HEK293 (cell line): ENCODE results near the gene NRF1.

ENCODE experiments used
- BCL11B ChIP-seq: fragments of 450-650 bp; formaldehyde crosslinking; IDR thresholded peaks from 2 replicates; pipeline ENCODE4 v1.5.1; 2016; ENCODE audit warnings: low read depth, missing biosample characterization, missing genetic modification characterization
- FEZF1 ChIP-seq: fragments of 450-650 bp; formaldehyde crosslinking; IDR thresholded peaks from 2 replicates; pipeline ENCODE4 v1.5.1; 2016; ENCODE audit warnings: missing biosample characterization, missing genetic modification characterization
- GLIS1 ChIP-seq: fragments of 450-650 bp; formaldehyde crosslinking; IDR thresholded peaks from 2 replicates; pipeline ENCODE4 v1.5.1; 2016; ENCODE audit warnings: missing biosample characterization, missing genetic modification characterization
- IKZF3 ChIP-seq: fragments of 450-650 bp; IDR thresholded peaks from 2 replicates; pipeline ENCODE4 v1.5.0; 2018; ENCODE audit warnings: missing biosample characterization, mild to moderate bottlenecking, missing genetic modification characterization, moderate library complexity
- PBX3 ChIP-seq: sonication (generic); formaldehyde crosslinking; IDR thresholded peaks from 2 replicates; pipeline ENCODE4 v1.8.1; 2022; ENCODE audit warnings: mild to moderate bottlenecking, moderate library complexity, missing genetic modification reagents
- PRDM6 ChIP-seq: fragments of 450-650 bp; formaldehyde crosslinking; IDR thresholded peaks from 2 replicates; pipeline ENCODE4 v1.5.1; 2017; ENCODE audit warnings: missing biosample characterization, missing genetic modification characterization
- YY1 ChIP-seq: fragments of 450-650 bp; formaldehyde crosslinking; IDR thresholded peaks from 2 replicates; pipeline ENCODE4 v1.5.1; 2018; ENCODE audit warnings: missing biosample characterization, missing genetic modification characterization
- ZBTB6 ChIP-seq: fragments of 450-650 bp; formaldehyde crosslinking; IDR thresholded peaks from 2 replicates; pipeline ENCODE4 v1.5.1; 2017; ENCODE audit warnings: missing biosample characterization, missing genetic modification characterization
- ZNF10 ChIP-seq: fragments of 450-650 bp; formaldehyde crosslinking; IDR thresholded peaks from 2 replicates; pipeline ENCODE4 v1.5.1; 2017; ENCODE audit warnings: missing biosample characterization, missing genetic modification characterization
- ZNF112 ChIP-seq: fragments of 450-650 bp; formaldehyde crosslinking; IDR thresholded peaks from 2 replicates; pipeline ENCODE4 v1.5.0; 2017; ENCODE audit warnings: missing biosample characterization, missing genetic modification characterization
- ZNF155 ChIP-seq: fragments of 450-650 bp; formaldehyde crosslinking; IDR thresholded peaks from 2 replicates; pipeline ENCODE4 v1.5.1; 2016; ENCODE audit warnings: missing biosample characterization, missing genetic modification characterization
- ZNF2 ChIP-seq: fragments of 450-650 bp; formaldehyde crosslinking; IDR thresholded peaks from 2 replicates; pipeline ENCODE4 v1.5.1; 2016; ENCODE audit warnings: missing biosample characterization, missing genetic modification characterization
- ZNF239 ChIP-seq: fragments of 450-650 bp; formaldehyde crosslinking; IDR thresholded peaks from 2 replicates; pipeline ENCODE4 v1.5.1; 2016; ENCODE audit warnings: missing biosample characterization, missing genetic modification characterization
- ZNF24 ChIP-seq: fragments of 450-650 bp; formaldehyde crosslinking; IDR thresholded peaks from 2 replicates; pipeline ENCODE4 v1.5.1; 2016; ENCODE audit warnings: missing biosample characterization, missing genetic modification characterization
- ZNF391 ChIP-seq: fragments of 450-650 bp; formaldehyde crosslinking; IDR thresholded peaks from 2 replicates; pipeline ENCODE4 v1.5.1; 2016; ENCODE audit warnings: low read depth, missing biosample characterization, missing genetic modification characterization, borderline replicate concordance
- ZNF529 ChIP-seq: fragments of 450-650 bp; formaldehyde crosslinking; IDR thresholded peaks from 2 replicates; pipeline ENCODE4 v1.5.1; 2017; ENCODE audit warnings: missing genetic modification characterization, missing biosample characterization; ENCODE audit not compliant: insufficient replicate concordance
- ZNF596 ChIP-seq: fragments of 450-650 bp; IDR thresholded peaks from 2 replicates; pipeline ENCODE4 v1.5.0; 2018; ENCODE audit warnings: missing biosample characterization, mild to moderate bottlenecking, missing genetic modification characterization, moderate library complexity
- ZNF610 ChIP-seq: fragments of 450-650 bp; formaldehyde crosslinking; IDR thresholded peaks from 2 replicates; pipeline ENCODE4 v1.5.1; 2016; ENCODE audit warnings: missing biosample characterization, missing genetic modification characterization, borderline replicate concordance
- ZNF621 ChIP-seq: fragments of 450-650 bp; formaldehyde crosslinking; IDR thresholded peaks from 2 replicates; pipeline ENCODE4 v1.5.1; 2017; ENCODE audit warnings: missing biosample characterization, missing genetic modification characterization
- ZNF639 ChIP-seq: fragments of 450-650 bp; formaldehyde crosslinking; IDR thresholded peaks from 2 replicates; pipeline ENCODE4 v1.5.1; 2016; ENCODE audit warnings: missing biosample characterization, missing genetic modification characterization
- ZNF776 ChIP-seq: fragments of 450-650 bp; formaldehyde crosslinking; IDR thresholded peaks from 2 replicates; pipeline ENCODE4 v1.5.0; 2017; ENCODE audit warnings: missing biosample characterization, missing genetic modification characterization, borderline replicate concordance
- ZNF777 ChIP-seq: fragments of 450-650 bp; formaldehyde crosslinking; IDR thresholded peaks from 2 replicates; pipeline ENCODE4 v1.5.1; 2017; ENCODE audit warnings: missing biosample characterization, missing genetic modification characterization, borderline replicate concordance
- ZNF837 ChIP-seq: fragments of 450-650 bp; formaldehyde crosslinking; IDR thresholded peaks from 2 replicates; pipeline ENCODE4 v1.5.1; 2016; ENCODE audit warnings: missing biosample characterization, missing genetic modification characterization
- ZNF843 ChIP-seq: fragments of 450-650 bp; formaldehyde crosslinking; IDR thresholded peaks from 2 replicates; pipeline ENCODE4 v1.5.1; 2016; ENCODE audit warnings: missing biosample characterization, missing genetic modification characterization
- ZSCAN30 ChIP-seq: fragments of 450-650 bp; IDR thresholded peaks from 2 replicates; pipeline ENCODE4 v1.5.1; 2018; ENCODE audit warnings: missing biosample characterization, mild to moderate bottlenecking, missing genetic modification characterization, moderate library complexity
- TF ChIP-seq, protein P1 (sequence below): fragments of 450-650 bp; formaldehyde crosslinking; IDR thresholded peaks from 2 replicates; pipeline ENCODE4 v1.5.1; 2016; ENCODE audit warnings: missing biosample characterization, missing genetic modification characterization
- TF ChIP-seq, protein P2 (sequence below): fragments of 450-650 bp; formaldehyde crosslinking; IDR thresholded peaks from 2 replicates; pipeline ENCODE4 v1.5.1; 2016; ENCODE audit warnings: missing biosample characterization, missing genetic modification characterization
- TF ChIP-seq, protein P3 (sequence below): fragments of 450-650 bp; formaldehyde crosslinking; IDR thresholded peaks from 2 replicates; pipeline ENCODE4 v1.5.1; 2016; ENCODE audit warnings: missing biosample characterization, missing genetic modification characterization

Gene NRF1

GRCh38 chr7:129780257-129780973, 168.9 kb downstream of the NRF1 start (continued):
- TF ChIP-seq IKZF3 (tag by site-specific recombination) (no peak), FEZF1 (tag by site-specific recombination) (no peak), ZNF621 (tag by site-specific recombination) (no peak), ZNF776 (tag by site-specific recombination) (no peak), ZNF837 (tag by site-specific recombination) (no peak; the same call in 1 of the 2 replicates), ZNF112 (tag by site-specific recombination) (no peak), ZNF777 (tag by site-specific recombination) (peak; percentile 86), ZNF843 (tag by site-specific recombination) (0 out of 2 replicates have a peak, but pooled peaks have one; percentile 40), ZBTB6 (tag by site-specific recombination) (peak; percentile 19; the same call in 1 of the 2 replicates), ZNF596 (tag by site-specific recombination) (no peak), ZNF529 (no peak), ZNF155 (tag by site-specific recombination) (no peak), ZNF2 (tag by site-specific recombination) (peak; percentile 70), PRDM6 (tag by site-specific recombination) (no peak), BCL11B (tag by site-specific recombination) (peak; percentile 82; the same call in 1 of the 2 replicates), ZSCAN30 (tag by site-specific recombination) (0 out of 2 replicates have a peak, but pooled peaks have one; percentile 66), ZNF239 (tag by site-specific recombination) (no peak), ZNF610 (tag by site-specific recombination) (no peak; the same call in 1 of the 2 replicates), ZNF639 (tag by site-specific recombination) (no peak), YY1 (no peak), PBX3 (0 out of 2 replicates have a peak, but pooled peaks have one; percentile 26), ZNF10 (tag by site-specific recombination) (no peak), ZNF391 (tag by site-specific recombination) (peak; percentile 67), ZNF24 (tag by site-specific recombination) (0 out of 2 replicates have a peak, but pooled peaks have one; percentile 66), GLIS1 (tag by site-specific recombination) (peak; percentile 59)
- TF ChIP-seq, protein P1, sequence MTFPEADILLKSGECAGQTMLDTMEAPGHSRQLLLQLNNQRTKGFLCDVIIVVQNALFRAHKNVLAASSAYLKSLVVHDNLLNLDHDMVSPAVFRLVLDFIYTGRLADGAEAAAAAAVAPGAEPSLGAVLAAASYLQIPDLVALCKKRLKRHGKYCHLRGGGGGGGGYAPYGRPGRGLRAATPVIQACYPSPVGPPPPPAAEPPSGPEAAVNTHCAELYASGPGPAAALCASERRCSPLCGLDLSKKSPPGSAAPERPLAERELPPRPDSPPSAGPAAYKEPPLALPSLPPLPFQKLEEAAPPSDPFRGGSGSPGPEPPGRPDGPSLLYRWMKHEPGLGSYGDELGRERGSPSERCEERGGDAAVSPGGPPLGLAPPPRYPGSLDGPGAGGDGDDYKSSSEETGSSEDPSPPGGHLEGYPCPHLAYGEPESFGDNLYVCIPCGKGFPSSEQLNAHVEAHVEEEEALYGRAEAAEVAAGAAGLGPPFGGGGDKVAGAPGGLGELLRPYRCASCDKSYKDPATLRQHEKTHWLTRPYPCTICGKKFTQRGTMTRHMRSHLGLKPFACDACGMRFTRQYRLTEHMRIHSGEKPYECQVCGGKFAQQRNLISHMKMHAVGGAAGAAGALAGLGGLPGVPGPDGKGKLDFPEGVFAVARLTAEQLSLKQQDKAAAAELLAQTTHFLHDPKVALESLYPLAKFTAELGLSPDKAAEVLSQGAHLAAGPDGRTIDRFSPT (tag by site-specific recombination) = peak; percentile 97
- TF ChIP-seq, protein P2, sequence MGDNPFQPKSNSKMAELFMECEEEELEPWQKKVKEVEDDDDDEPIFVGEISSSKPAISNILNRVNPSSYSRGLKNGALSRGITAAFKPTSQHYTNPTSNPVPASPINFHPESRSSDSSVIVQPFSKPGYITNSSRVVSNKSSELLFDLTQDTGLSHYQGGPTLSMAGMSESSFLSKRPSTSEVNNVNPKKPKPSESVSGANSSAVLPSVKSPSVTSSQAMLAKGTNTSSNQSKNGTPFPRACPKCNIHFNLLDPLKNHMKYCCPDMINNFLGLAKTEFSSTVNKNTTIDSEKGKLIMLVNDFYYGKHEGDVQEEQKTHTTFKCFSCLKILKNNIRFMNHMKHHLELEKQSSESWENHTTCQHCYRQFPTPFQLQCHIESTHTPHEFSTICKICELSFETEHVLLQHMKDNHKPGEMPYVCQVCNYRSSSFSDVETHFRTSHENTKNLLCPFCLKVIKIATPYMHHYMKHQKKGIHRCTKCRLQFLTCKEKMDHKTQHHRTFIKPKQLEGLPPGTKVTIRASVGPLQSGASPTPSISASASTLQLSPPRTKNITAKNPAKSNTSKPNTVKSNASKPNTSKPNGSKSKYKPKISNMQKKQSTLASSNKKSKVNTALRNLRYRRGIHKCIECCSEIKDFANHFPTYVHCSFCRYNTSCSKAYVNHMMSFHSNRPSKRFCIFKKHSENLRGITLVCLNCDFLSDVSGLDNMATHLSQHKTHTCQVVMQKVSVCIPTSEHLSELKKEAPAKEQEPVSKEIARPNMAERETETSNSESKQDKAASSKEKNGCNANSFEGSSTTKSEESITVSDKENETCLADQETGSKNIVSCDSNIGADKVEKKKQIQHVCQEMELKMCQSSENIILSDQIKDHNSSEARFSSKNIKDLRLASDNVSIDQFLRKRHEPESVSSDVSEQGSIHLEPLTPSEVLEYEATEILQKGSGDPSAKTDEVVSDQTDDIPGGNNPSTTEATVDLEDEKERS (tag by site-specific recombination) = no peak
- TF ChIP-seq, protein P3, sequence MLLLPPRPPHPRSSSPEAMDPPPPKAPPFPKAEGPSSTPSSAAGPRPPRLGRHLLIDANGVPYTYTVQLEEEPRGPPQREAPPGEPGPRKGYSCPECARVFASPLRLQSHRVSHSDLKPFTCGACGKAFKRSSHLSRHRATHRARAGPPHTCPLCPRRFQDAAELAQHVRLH (tag by site-specific recombination) = no peak
